D341Med (cell line): ENCODE data around the gene SH2B3.
"Not testable (repeated sequence)": the region's sequence is repeated elsewhere in the genome, so short reads cannot be mapped to it uniquely, and the experiment has no call there.

Experiments used
- DNase-seq: peaks from one replicate; pipeline ENCODE4 v3.0.0; 2012; ENCODE audit warnings: low spot score

SH2B3 gene

DNA sequence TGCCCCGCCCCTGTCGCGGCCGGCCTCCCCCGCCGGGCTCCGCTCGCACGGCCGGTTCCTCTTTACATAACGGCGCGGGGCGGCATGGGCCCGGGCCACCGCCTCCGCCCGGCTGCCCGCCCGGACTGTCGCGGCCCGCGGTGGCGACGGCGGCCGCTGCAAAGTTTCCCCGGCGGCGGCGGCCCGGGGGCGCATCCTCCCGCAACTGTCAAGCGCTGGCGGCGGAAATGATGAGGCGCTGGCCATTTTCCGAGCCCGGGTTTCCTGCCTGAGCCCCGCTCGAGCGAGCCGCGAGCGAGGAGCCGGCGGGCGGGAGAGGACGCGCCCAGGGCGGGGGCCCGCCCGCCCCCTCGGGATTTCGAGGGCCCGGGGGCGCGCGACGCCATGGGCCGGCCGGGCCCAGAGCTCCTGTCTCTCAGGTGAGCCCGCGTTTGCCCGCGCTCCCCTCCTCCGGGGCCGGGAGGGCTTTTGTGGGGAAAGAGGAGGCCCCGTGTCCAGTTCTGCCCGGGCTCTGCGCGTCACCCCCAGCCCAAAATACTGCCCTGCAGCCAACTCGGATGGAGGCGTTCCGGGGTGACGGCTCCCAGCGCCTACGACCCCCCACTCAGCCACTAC, at the start of gene SH2B3:
Gene SH2B3 (plus strand): TSS at position 65 of the 615 bp plus-strand sequence. CDS start 12,223 bp downstream, outside the sequence.
- no peak for DNase-seq

GRCh38 chr12:111359231-111359913, 46.4 kb upstream of the SH2B3 start:
- DNase-seq = no peak

DNA sequence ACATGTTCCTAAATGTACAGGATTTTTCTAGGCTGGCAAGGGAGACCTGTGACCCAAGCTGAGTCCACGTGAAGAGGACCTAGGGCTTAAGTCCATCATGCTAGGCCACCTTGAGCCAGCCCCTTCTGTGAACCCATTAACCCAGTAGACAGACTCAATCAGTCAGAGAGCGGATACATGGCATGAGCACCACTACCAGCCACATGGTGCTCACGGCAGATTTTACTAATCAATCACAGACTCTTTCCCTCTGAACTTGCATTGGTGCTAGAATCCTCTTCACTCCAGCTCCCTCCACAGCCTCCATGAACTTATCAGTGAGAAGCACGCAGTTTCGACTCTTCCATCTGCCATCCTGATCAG, 45.8 kb upstream of the SH2B3 start:
- DNase-seq = no peak

DNA sequence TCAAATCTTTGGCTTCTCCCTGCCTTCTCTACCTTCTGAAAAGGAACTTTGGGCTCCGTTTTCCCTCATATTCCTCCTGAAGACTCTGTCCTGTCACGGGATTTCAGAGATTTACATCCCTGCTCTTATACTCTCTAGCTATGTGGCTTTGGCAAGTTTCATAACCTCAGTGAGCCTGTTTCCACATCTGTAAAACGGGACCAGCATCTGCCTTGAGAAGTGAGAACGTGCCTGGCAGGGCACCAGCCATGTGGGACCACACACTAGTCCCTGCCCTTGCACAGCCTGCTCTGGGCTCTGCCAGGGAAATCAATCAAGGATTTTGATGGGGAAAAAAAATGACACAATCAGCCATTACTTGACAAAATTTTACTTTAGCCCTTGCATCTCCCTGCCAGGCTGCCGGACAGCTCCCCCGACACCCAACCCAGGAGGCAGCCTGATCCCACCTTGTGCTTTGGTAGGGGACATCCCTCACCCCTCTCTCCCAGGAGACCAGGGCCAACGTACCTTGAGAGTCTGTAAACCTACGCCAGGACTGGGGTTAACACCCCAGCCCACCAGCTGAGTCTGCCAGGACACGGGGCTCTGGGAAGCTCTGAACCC, 45.3 kb upstream of the SH2B3 start:
- no peak for DNase-seq

GRCh38 chr12:111361073-111361716, 44.5 kb upstream of the SH2B3 start:
- no peak for DNase-seq

DNA sequence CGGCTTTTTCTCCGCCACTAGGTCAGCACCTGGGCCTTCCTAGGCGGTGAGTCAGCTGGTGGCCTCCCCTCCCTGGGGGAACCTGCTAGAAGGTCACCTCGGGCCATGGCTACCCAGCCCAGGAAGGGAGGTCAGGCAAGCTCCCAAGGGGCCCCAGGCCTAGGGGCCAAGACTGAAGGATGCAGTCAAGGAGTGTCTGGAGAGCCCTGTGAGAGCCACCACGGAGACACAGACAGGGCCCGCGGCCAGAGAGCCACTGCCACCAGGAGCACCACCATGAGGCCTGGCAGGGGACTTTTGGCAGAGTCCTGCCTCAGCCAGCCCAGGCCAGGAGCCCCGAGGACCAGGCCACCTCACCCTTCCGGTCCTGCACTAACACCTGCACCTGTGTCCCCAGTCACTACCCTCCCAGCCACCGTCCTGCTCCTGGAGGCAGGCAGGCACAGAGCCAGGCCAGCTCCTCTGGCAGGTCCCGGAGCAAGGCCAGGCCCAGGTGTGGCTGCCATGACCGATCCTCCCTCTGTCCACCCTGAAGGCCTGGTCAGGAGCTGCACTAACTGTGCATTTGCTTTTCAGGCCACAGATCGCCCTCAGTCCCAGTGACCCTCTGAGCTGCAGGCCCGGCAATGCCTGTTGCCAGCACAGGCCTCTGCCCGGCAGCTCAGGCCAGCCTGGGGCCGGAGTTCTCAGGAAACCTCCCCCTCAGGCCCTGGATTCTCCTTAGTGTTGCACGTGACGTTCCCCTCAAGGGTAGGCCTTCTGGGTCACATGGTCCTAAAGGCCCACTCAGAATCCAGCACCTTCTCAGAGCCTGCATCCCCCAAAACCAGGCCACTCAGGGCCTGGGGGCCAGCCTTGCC, 43.8 kb upstream of the SH2B3 start:
- no peak for DNase-seq

- DNase-seq = no peak
Measured at GRCh38 chr12:111362687-111363475, 42.8 kb upstream of the SH2B3 start.

GRCh38 chr12:111363578-111363977, 42.1 kb upstream of the SH2B3 start:
- DNase-seq = no peak

DNA sequence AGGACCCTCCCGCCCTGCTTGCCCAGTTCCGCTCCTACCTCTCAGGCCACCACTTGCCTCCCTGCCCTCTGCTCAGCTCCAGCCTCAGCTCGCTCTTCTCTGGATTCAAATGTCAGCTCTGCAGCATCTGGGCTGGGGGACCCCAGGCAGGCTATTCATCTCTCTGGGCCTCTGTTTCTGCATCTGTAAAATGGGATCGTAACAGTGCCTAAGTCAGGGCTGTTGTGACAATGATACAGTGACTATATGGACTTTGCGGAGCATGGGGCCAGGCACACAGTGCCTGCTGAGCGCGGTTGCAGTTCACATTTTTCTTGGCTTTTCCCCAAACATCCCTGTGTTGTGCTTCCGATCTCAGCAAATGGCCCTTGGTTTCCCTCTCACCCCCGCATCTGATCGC, 39.6 kb upstream of the SH2B3 start:
- no peak for DNase-seq

- no peak for DNase-seq
Measured at GRCh38 chr12:111366583-111366982, 39.1 kb upstream of the SH2B3 start.

DNA sequence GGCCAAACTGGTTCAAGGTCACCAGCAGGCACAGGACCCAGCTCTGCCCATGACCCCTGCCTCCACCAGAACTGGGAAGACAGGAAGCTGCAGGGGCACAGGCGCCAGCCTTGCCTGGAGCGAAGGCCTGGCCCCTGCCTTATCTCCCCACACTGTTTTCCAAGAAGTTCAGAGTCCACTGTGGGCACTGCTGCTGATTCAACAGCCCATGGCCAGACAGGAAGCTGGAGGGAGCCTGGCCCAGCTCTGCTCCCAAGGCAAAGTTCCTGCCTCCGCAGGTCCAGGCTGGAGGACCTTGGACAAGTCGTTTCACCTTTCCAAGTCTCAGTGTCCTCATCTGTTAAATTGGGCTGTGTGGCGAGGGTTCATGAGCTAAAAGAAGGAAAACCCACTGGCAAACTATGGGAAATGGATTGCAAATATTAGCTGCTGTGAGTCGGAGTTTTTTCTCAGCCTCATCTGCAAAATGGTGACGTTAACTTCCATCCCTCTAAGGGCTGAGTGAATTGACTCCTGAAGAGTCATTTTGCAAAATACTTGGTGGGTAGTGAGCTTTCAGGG, 38.0 kb upstream of the SH2B3 start:
- DNase-seq = no peak

- DNase-seq = peak; percentile 58
Measured at GRCh38 chr12:111368291-111368787, 37.4 kb upstream of the SH2B3 start.

DNA sequence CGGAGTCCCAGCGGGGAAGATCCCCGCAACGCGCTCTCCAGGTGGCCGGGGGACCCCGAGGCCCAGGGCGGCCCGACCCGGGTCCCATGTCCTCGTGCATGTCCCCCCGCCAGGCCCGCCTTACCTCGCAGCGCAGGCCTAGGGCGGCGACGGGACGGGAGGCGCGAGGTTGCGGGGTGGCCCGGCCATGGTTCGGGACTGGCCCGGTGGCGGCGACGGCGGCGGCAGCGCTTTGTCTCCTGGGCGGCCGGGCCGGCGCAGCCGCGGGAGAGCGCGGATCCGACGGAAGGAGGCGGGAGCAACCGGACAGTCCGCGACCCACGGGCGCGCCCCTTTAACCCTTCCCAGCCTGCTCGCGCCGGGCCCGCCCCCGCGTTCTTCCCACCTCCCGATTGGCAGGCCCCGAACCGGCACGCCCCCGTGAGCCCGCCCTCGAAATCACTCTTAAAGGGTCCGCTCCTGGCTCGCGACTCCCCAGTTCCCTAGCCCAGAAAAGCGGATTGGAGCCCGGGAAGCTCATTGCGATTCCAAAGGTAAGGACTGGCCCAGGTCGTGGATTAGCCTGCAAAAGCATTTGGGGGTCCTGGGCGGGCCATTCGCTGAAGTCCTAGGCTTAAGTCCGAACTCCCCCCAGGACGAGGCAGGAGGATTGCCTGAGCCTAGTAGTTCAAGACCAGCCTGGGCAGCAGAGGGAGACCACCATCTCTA, 36.8 kb upstream of the SH2B3 start, which contains the start of gene PHETA1:
Gene PHETA1 (minus strand): TSS at position 308 of the 708 bp plus-strand sequence. CDS start 5,668 bp downstream, outside the sequence.
- peak; percentile 96 for DNase-seq

DNA sequence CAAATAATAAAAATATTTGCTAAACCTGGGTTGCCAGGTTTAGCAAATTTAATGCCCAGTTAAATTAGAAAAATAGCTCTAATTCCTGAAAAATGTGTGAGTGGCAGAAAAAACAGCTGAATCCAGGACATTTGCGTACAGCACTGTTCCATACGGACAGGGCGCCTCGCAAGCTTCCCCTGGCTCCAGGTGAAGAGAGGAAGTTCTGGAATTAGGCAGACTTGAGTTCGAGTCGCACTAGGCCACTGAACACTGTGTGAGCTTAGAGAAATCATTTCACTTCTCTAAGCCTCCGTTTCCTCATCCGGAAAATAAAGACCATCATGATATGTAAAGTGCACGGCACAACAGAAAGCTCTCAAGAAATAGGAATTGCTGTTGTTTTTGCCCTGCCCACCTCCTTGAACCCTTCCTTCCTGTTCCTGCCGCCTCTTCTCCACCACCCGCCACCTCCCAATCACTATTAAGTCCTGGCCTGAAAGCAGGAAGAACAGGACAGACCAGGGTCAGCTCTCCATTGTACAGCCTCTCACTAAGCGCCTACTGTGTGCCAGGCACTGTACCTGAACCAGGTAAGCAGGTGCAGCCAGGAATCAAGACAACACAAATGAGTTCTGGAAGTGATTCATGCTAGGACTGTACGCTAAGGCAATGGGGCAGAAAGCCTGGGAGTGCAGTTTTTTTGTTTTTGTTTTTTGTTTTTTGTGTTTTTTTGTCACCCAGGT, 36.1 kb upstream of the SH2B3 start:
- no peak for DNase-seq

- DNase-seq = not testable (repeated sequence)
Measured at GRCh38 chr12:111373231-111373630, 32.5 kb upstream of the SH2B3 start.

GRCh38 chr12:111377440-111377839, 28.3 kb upstream of the SH2B3 start:
- DNase-seq = no peak

GRCh38 chr12:111379942-111380554, 25.7 kb upstream of the SH2B3 start:
- no peak for DNase-seq

DNA sequence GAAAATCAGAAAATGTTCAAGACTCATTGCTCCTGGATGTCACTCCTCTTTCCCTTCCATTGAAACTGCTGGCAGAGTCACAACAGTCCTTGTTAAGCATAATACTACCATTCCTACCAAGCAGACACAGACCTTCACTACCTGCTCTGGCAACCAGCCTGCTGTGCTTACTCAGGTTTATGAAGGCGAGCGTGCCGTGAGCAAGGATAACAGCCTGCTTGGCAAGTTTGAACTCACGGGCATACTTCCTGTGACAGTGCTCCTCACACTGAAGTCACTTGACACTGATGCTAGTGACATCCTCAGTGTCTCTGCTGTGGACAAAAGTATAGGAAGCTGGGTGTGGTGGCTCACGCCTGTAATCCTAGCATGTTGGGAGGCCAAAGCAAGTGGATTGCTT, 21.1 kb upstream of the SH2B3 start:
- DNase-seq = no peak

DNA sequence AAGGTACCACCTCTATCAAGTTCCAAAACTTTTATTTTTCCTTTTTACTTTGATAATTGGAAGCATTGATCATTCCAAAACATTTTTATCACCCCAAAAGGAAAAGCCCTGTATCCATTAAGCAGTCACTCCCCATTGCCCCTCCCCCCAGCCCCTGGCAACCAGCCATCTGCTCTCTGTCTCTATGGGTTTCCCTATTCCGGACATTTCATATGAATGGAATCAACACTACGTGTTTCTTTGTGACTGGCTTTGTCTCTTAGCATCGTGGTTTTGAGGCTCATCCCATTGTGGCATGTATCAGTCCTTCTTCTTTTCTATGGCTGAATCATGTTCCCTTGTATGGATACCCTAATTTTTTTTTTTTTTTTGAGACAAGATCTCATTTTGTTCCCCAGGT, 18.8 kb upstream of the SH2B3 start:
- DNase-seq = no peak
